ENCODE data around the gene FOXC1.

FOXC1 gene

GRCh38 chr6:1612974-1613306 is 3.2 kb downstream of the FOXC1 start:
- no peak for DNase-seq

DNA sequence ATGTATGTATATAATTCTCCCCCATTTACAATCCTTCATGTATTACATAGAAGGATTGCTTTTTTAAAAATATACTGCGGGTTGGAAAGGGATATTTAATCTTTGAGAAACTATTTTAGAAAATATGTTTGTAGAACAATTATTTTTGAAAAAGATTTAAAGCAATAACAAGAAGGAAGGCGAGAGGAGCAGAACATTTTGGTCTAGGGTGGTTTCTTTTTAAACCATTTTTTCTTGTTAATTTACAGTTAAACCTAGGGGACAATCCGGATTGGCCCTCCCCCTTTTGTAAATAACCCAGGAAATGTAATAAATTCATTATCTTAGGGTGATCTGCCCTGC is 3.6 kb downstream of the FOXC1 start:
- no peak for DNase-seq

- no peak for DNase-seq
Observed at GRCh38 chr6:1613688-1614447, 4.2 kb downstream of the FOXC1 start.

DNA sequence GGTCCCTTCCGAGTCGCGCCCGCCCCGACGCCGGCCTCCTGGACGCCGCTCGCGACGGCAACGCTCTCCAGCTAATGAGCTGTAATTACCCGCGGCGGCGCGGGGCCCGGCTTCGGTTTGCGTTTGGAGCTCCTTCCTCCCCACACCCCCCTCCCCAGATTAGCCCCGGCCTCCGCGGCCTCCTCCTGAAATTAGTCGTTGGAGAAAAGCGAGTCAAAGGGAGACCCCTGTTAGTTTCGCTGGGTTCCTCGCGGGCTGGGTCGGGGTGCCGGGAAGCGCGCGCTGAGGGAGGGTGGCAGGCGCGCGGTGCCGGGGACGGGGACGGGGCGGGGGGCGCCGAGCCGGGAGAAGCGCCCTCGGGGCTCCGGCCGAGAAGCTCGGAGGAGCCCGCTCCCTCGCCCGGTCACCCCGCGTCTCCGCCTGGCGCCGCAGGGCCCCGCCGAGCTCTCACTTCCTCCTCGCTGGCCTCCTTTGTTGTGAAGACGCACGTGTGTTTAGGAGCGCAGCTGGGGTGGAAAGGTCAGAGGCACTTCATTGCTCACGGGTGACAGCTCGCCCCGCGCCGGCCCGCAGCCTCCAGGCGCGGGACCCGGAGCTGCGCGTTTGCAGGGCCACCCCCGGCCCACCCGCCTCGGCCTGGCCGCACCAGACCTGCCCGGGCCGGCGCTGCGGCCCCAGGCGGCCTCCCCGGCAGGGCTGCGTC is 4.9 kb downstream of the FOXC1 start:
- no peak for DNase-seq

- DNase-seq = no peak
Observed at GRCh38 chr6:1615151-1615852, 5.6 kb downstream of the FOXC1 start.

GRCh38 chr6:1615853-1616420 is 6.2 kb downstream of the FOXC1 start:
- DNase-seq = no peak

DNA sequence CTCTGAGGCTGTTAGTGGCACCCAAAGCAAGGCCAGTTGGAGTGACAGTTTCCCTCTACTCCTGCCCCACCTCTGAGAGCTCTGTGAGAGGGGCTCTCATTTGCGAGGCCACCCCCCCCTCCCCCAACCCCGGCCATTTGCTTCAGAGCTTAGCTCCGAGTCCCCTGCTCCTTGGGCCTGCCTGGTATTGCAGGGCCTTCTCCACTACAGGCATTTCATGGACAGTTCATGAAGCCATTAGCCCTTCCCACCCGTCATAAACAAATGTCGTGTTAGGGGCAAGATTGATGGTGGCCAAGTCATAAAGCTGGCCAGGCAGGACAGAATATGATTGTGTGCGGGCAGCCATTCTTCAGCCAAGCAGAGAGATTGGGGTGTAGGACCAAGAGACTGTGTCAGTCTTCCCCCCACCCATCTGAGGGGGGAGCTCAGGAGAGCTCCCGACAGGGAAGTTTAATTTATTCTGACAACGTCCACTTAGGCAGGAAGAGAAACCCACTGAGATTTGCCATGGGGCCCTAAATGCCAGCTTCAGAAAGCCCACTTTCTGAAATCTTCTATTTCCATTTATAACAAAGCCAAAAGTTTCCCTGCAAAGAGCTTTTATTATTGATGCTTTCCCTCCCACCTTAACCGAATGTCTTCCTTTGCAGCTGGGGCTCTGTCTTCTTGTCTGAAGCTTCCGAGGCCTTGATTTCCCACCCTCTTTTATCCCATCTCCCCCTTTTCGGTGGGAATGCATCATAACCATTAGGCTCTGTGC is 7.2 kb downstream of the FOXC1 start:
- DNase-seq = no peak

GRCh38 chr6:1617466-1618310 is 8.0 kb downstream of the FOXC1 start:
- DNase-seq = no peak

GRCh38 chr6:1618311-1619097 is 8.8 kb downstream of the FOXC1 start:
- no peak for DNase-seq

GRCh38 chr6:1619098-1619672 is 9.5 kb downstream of the FOXC1 start:
- no peak for DNase-seq

DNA sequence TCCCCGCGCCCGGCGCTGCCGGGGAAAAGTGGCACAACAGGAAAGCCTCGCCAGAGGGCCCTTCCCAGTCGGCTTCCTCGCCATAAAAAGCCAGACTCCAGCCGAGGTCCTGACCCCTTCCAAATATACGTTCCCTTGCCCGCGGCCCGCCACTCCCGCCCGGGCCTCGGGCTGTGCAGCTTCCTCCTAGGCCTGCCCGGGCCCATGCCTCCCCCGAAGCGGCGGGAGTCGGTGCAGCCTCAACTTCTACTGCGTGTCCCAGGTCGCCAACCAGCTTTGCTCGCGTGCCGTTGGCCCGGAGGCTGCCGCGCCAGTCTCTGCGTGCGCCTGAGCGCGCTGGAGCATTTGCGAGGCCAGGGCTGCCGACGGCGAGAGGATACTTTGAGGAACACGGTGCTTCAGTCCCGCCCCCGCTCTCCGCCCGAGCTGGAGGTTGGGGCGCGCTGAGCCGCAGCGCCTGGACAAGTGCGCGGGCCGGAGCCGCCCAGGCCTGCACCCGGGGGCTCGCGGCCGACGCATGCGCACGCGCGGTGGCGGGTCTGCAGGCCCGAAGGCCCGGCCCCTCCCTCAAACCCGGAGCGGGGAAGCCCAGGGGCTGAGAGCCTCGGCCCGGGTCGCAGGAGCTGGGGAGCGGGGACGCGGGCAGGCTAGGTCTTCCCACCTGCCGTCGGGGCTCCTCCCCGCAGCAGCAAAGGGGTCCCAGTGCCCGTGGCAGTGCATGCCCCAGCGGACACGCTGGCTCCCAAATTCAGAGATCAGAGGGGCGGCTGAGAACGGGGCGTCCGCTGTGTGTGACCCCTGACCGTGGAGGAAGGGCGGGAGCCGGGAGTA is 10.2 kb downstream of the FOXC1 start:
- no peak for DNase-seq

GRCh38 chr6:1620504-1621069 is 10.9 kb downstream of the FOXC1 start:
- DNase-seq = no peak

GRCh38 chr6:1621070-1621701 is 11.5 kb downstream of the FOXC1 start:
- no peak for DNase-seq

- DNase-seq = no peak
Observed at GRCh38 chr6:1622220-1622850, 12.6 kb downstream of the FOXC1 start.

DNA sequence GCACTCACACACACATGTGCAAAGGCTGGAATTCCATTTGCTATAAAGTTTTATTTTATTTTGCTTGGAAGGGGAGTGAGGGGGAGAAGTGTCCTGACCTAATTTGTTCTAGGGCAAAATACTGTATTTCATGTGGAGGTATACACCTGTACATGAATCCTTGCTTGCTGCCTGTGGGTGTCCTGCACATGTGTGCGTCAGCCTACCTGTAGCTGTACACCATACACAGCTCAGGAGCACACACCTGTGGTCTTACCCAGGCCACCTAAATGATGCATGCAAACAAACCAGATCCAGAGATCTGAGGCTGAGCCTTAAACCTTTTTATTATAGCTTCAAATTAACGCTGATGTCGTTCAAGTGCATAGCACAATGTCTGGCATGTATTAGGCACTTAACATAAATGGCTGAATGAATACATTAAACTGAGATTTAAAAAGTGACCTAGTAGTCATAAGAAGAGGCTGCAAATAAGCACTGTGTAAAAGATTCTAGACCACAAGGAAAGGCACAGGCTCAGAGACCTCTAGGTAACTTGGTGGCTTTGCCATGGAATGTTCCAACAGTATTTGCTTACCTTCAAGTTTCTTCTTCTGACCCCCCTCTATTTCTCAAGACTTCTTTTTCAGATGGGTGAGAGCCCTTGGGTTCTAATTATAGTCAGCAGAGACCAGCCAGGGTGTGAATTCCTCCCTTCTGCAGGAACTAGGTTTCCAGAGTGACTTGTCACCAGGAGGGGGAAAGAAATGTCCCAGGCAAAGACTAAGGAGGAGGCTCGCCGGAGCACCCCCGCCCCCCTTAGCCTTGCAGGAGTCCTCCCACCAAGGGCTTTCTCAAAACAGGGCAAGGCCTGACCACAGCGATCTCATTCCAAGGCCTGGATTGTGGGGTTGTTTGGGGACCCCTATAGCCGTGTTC is 13.4 kb downstream of the FOXC1 start:
- DNase-seq = no peak

DNA sequence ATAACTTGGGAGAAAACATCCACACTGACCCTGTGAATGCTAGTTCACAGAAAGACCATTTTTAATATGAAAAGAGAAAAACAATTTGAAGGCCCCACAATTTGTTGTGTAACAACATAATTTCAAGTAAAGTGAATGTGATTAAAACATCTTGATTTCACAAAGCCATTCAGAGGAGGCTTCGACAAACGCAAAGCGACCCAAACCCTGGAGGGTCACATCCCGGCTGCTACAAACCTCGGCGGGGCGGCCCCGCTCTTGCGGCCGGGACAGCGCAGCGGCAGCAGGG is 14.0 kb downstream of the FOXC1 start:
- DNase-seq = no peak

DNA sequence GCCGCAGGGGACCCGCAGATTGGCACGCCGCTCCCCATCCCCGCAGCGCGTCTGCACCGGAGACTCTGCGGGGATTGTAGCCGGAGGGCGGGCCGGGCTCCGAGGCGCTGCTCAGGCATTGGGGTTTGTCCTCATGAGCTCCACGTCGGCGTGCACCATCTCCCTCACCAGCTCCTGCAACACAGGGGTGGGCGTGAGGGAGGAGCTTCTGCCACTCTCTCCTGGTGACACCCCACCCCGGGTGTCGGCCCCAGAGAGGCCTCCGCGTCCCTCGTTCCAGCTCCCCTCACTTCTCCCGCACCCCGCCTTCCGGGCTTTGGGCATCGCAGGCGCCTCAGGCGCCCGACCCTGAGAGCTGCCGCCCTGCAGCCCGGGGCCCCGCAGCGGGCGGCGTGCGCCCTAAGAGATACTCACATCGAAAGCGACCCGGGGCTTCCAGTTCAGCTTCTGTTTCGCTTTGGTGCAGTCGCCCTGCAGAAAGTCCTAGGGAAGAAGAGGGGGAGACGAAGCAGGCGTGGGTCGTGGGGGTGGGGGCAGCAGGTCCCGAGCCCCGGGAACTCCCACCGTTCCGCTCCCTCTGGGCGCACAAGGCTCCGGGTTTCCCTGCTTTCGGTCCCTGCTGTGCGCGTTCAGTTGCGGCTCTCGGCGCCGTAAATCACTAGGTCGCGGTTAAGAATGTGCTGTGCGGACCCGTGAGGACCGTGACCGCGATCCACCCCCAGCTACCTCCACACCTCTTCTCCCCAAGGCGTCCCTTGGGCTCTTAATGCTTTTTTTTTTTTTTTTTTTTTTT is 14.5 kb downstream of the FOXC1 start:
- no peak for DNase-seq

All from activated CD4-positive, CD25-positive, alpha-beta regulatory T cell (primary cell).